OCI-LY3 (cell line): Measurements from ENCODE around the gene CFAP20.
"Not testable (repeated sequence)": the region's sequence is repeated elsewhere in the genome, so short reads cannot be mapped to it uniquely, and the experiment has no call there.

ENCODE experiments used
- H2AFZ ChIP-seq: fragments of 200-600, 300-600 bp; shearing (Covaris generic); 2 replicates; pipeline ENCODE4 v1.6.0; 2014; ENCODE audit warnings: antibody characterized with exemption, low read depth, low read length
- H3K27ac ChIP-seq: fragments of 200-600, 300-600 bp; sonication (generic); 2 replicates; pipeline ENCODE4 v1.5.1; 2014; ENCODE audit warnings: mild to moderate bottlenecking, low read length, moderate library complexity, mixed read lengths
- H3K27me3 ChIP-seq: fragments of 200-600, 300-600 bp; sonication (generic); 2 replicates; pipeline ENCODE4 v1.6.1; 2014; ENCODE audit warnings: low read depth, low read length, mixed read lengths
- H3K36me3 ChIP-seq: fragments of 200-600, 300-600 bp; sonication (generic); replicated peaks from 2 replicates; pipeline ENCODE3; 2014; ENCODE audit warnings: low read depth, low read length, mixed read lengths
- H3K4me1 ChIP-seq: fragments of 300-600, 200-600 bp; sonication (generic); 2 replicates; pipeline ENCODE4 v1.6.1; 2014; ENCODE audit warnings: low read length, mixed read lengths
- H3K4me2 ChIP-seq: fragments of 200-600, 300-600 bp; sonication (generic); 2 replicates; pipeline ENCODE4 v1.6.1; 2014; ENCODE audit warnings: low read length, mixed read lengths
- H3K4me3 ChIP-seq: fragments of 300-600, 200-600 bp; sonication (generic); 2 replicates; pipeline ENCODE4 v1.5.1; 2014; ENCODE audit warnings: antibody characterized with exemption, mild to moderate bottlenecking, low read length, moderate library complexity
- H3K79me2 ChIP-seq: fragments of 300-600, 200-600 bp; shearing (Covaris generic); 2 replicates; pipeline ENCODE4 v1.6.1; 2014; ENCODE audit warnings: mild to moderate bottlenecking, low read length, mixed read lengths
- H3K9ac ChIP-seq: fragments of 300-600, 200-600 bp; shearing (Covaris generic); 2 replicates; pipeline ENCODE4 v1.6.0; 2014; ENCODE audit warnings: mild to moderate bottlenecking, low read length, moderate library complexity
- H3K9me3 ChIP-seq: fragments of 200-600, 300-600 bp; shearing (Covaris generic); 2 replicates; pipeline ENCODE4 v1.6.1; 2014; ENCODE audit warnings: low read length, mixed read lengths; ENCODE audit not compliant: insufficient read depth
- H4K20me1 ChIP-seq: fragments of 200-600, 300-600 bp; sonication (generic); 2 replicates; pipeline ENCODE4 v1.6.1; 2016; ENCODE audit warnings: low read length, mixed read lengths; ENCODE audit not compliant: insufficient read depth
- CTCF ChIP-seq: fragments of 200-600, 300-600 bp; sonication (generic); IDR thresholded peaks from 2 replicates; pipeline ENCODE4 v1.5.1; 2014; ENCODE audit warnings: antibody characterized with exemption, low read length, low read depth
- EZH2phosphoT487 ChIP-seq: fragments of 200-600 bp; shearing (Covaris generic); IDR thresholded peaks from 2 replicates; pipeline ENCODE4 v1.6.1; 2018; ENCODE audit warnings: antibody characterized with exemption, mixed run types, low read depth

CFAP20 gene

GRCh38 chr16:58094791-58095574, 34.2 kb downstream of the CFAP20 start:
- Histone ChIP-seq H3K36me3 (no peaks in the 10 kb centered on the region), H4K20me1 (no peaks in the 10 kb centered on the region), H3K27ac (no peak overlapping the region), H3K79me2 (no peaks in the 10 kb centered on the region), H3K27me3 (0 out of 2 replicates have a peak, but pooled peaks cover 4% of the 10 kb centered on the region), H3K4me2 (no peak overlapping the region), H2AFZ (no peak overlapping the region), H3K9ac (no peak overlapping the region), H3K4me1 (no peaks in the 10 kb centered on the region), H3K9me3 (no peaks in the 10 kb centered on the region), H3K4me3 (no peak overlapping the region)
- TF ChIP-seq CTCF (no peak), EZH2phosphoT487 (no peak)

GRCh38 chr16:58094026-58094425, 35.2 kb downstream of the CFAP20 start:
- Histone ChIP-seq H3K9me3 (no peaks in the 10 kb centered on the region), H3K36me3 (no peaks in the 10 kb centered on the region), H3K4me3 (no peak overlapping the region), H3K27me3 (0 out of 2 replicates have a peak, but pooled peaks cover 4% of the 10 kb centered on the region), H3K9ac (no peak overlapping the region), H3K27ac (no peak overlapping the region), H3K79me2 (no peaks in the 10 kb centered on the region), H3K4me1 (no peaks in the 10 kb centered on the region), H4K20me1 (no peaks in the 10 kb centered on the region), H3K4me2 (no peak overlapping the region), H2AFZ (no peak overlapping the region)
- TF ChIP-seq CTCF (no peak), EZH2phosphoT487 (no peak)

- H3K9me3 ChIP-seq, H3K4me2 ChIP-seq, H3K79me2 ChIP-seq, H3K27ac ChIP-seq, H3K9ac ChIP-seq, H3K36me3 ChIP-seq, H4K20me1 ChIP-seq, H3K4me3 ChIP-seq, H3K4me1 ChIP-seq, H3K27me3 ChIP-seq, H2AFZ ChIP-seq: not testable (repeated sequence)
Measured at GRCh38 chr16:58090396-58090795, 38.8 kb downstream of the CFAP20 start.

- no peak overlapping the region for H3K4me3 ChIP-seq
- no peak overlapping the region for H3K4me2 ChIP-seq
- H3K36me3 ChIP-seq = no peaks in the 10 kb centered on the region
- H4K20me1 ChIP-seq = no peaks in the 10 kb centered on the region
- H3K79me2 ChIP-seq = no peaks in the 10 kb centered on the region
- no peaks in the 10 kb centered on the region for H3K9me3 ChIP-seq
- H3K27me3 ChIP-seq = 0 out of 2 replicates have a peak, but pooled peaks cover 4% of the 10 kb centered on the region
- H3K27ac ChIP-seq = no peak overlapping the region
- no peaks in the 10 kb centered on the region for H3K4me1 ChIP-seq
- no peak for TF ChIP-seq EZH2phosphoT487
- no peak for TF ChIP-seq CTCF
- H2AFZ ChIP-seq = no peak overlapping the region
- H3K9ac ChIP-seq = no peak overlapping the region
Measured at GRCh38 chr16:58088091-58088490, 41.1 kb downstream of the CFAP20 start.
